GM18505 (cell line): ENCODE results near the gene ZNF521.

Source experiments
- ATAC-seq: cut with Tn5 transposase; IDR thresholded peaks from one replicate; pipeline ENCODE4 v1.9.1; 2021; ENCODE audit not compliant: unreplicated experiment
- POLR2A ChIP-seq: IDR thresholded peaks from 4 replicates; pipeline ENCODE4 v1.6.1; 2011; ENCODE audit warnings: borderline replicate concordance; ENCODE audit not compliant: insufficient read depth, insufficient read length; ENCODE audit errors: extremely low read depth

Gene ZNF521

GRCh38 chr18:25326361-25326952 lies 25.5 kb downstream of the ZNF521 start:
- no peak for TF ChIP-seq POLR2A
- no peak for ATAC-seq

GRCh38 chr18:25322806-25323205 lies 29.2 kb downstream of the ZNF521 start:
- no peak for ATAC-seq
- TF ChIP-seq POLR2A, result no peak

GRCh38 chr18:25316381-25317018 lies 35.5 kb downstream of the ZNF521 start:
- ATAC-seq, result no peak
- no peak for TF ChIP-seq POLR2A

- ATAC-seq, result no peak
- no peak for TF ChIP-seq POLR2A
Measured at GRCh38 chr18:25314838-25315190, 37.2 kb downstream of the ZNF521 start.

- no peak for ATAC-seq
- TF ChIP-seq POLR2A, result no peak
Measured at GRCh38 chr18:25314151-25314837, 37.7 kb downstream of the ZNF521 start.

- ATAC-seq, result no peak
Measured at GRCh38 chr18:25313268-25313667, 38.7 kb downstream of the ZNF521 start.

GRCh38 chr18:25310045-25310444 lies 41.9 kb downstream of the ZNF521 start:
- no peak for TF ChIP-seq POLR2A
- ATAC-seq, result no peak

More at GRCh38 chr18:25313268-25313667, 38.7 kb downstream of the ZNF521 start:
- TF ChIP-seq POLR2A, result no peak

GRCh38 chr18:25308381-25308780 lies 43.6 kb downstream of the ZNF521 start:
- TF ChIP-seq POLR2A, result no peak
- ATAC-seq, result no peak

- ATAC-seq, result no peak
- TF ChIP-seq POLR2A, result no peak
Measured at GRCh38 chr18:25307192-25307591, 44.8 kb downstream of the ZNF521 start.

GRCh38 chr18:25306671-25307070 lies 45.3 kb downstream of the ZNF521 start:
- TF ChIP-seq POLR2A, result no peak

GRCh38 chr18:25305584-25305983 lies 46.4 kb downstream of the ZNF521 start:
- ATAC-seq, result no peak

More at GRCh38 chr18:25306671-25307070, 45.3 kb downstream of the ZNF521 start:
- ATAC-seq, result no peak

GRCh38 chr18:25300492-25300891 lies 51.5 kb downstream of the ZNF521 start:
- no peak for TF ChIP-seq POLR2A
- no peak for ATAC-seq

More at GRCh38 chr18:25305584-25305983, 46.4 kb downstream of the ZNF521 start:
- TF ChIP-seq POLR2A, result no peak

- TF ChIP-seq POLR2A, result no peak
- no peak for ATAC-seq
Measured at GRCh38 chr18:25299426-25300300, 52.3 kb downstream of the ZNF521 start.

- no peak for TF ChIP-seq POLR2A
Measured at GRCh38 chr18:25298853-25299274, 53.1 kb downstream of the ZNF521 start.

GRCh38 chr18:25295624-25296138 lies 56.3 kb downstream of the ZNF521 start:
- ATAC-seq, result no peak
- no peak for TF ChIP-seq POLR2A

More at GRCh38 chr18:25298853-25299274, 53.1 kb downstream of the ZNF521 start:
- no peak for ATAC-seq
